ENCODE data around the gene SNUPN. TPM values are rescaled to one million over a fixed set of nuclear protein-coding genes. Genes with fewer than 3 reads are reported as not detected.

The SNUPN gene
- total and polyA plus RNA-seq, 2 of the 8 experiments (the other 6 are each of a cell fraction or from before 2014, with no cell fraction given): 13.3 to 28.2 TPM

GRCh38 chr15:75620058-75620820, 5.3 kb downstream of the SNUPN start:
- no peak overlapping the region for H2BK5ac ChIP-seq (ENCODE audit: low read depth, low read length)
- H3K79me2 ChIP-seq (ENCODE audit: control insufficient read depth in 1 of 2, insufficient read depth in 2 of 2, low read length in 2 of 2): no peaks in the 10 kb centered on the region
- WGBS, 2 experiments (ENCODE audit: extremely low coverage in 1 of 2, insufficient coverage in 1 of 2, insufficient read length in 1 of 2, insufficient replicate concordance in 2 of 2, low coverage in 1 of 2, low lambda C conversion rate in 2 of 2, missing lambda C conversion rate in 1 of 2): 75% methylated on average over 4 of the region's 4 CpGs; no CpG with 5 or more reads in 1 of the 2 experiments
- no peaks in the 10 kb centered on the region; the same call in 1 of the 2 replicates for H3K79me1 ChIP-seq (ENCODE audit: low read depth, low read length)
- H2AK5ac ChIP-seq (ENCODE audit: low read depth, low read length): no peak overlapping the region
- H3K4me2 ChIP-seq (ENCODE audit: insufficient read depth in 1 of 2, low read depth in 2 of 2, low read length in 2 of 2): no peak overlapping the region
- H3K4ac ChIP-seq (replicated peaks; ENCODE audit: insufficient read length, low read depth, low read length): no peak overlapping the region
- ChIA-PET POLR2A (ENCODE audit: partially characterized antibody) (interaction anchor here (0.5 to 2.0 kb wide), 4 partner anchors 9 to 285 kb away, joined by 3 to 6 read pairs (median 4); partner anchors contain the start of genes COMMD4 and IMP3), CTCF (ENCODE audit: partially characterized antibody) (interaction anchor here (0.6 to 2.8 kb wide), 10 partner anchors 12 to 152 kb away, joined by 3 to 13 read pairs (median 4); no protein-coding TSS in a partner anchor)
- no peak overlapping the region for H3K18ac ChIP-seq (ENCODE audit: extremely low read depth, low read length)
- H3K27ac ChIP-seq (ENCODE audit: low read depth, low read length): no peak overlapping the region
- peaks cover 1% of the 10 kb centered on the region for H3K23me2 ChIP-seq (ENCODE audit: low read depth, low read length)
- H2AFZ ChIP-seq (ENCODE audit: low read length): no peak overlapping the region
- H3K4me1 ChIP-seq (replicated peaks in 1 of 4; ENCODE audit: control insufficient read depth in 3 of 4, insufficient read depth in 4 of 4, low read length in 3 of 4): no peaks in the 10 kb centered on the region
- TF ChIP-seq CTCF (IDR thresholded peaks at IDR 0.05; ENCODE audit: control extremely low read depth in 1 of 3, insufficient read depth in 1 of 3, low read depth in 1 of 3, low read length in 3 of 3) (no peak), HDAC6 (IDR thresholded peaks at IDR 0.05; ENCODE audit: low read depth, low read length) (no peak), TCF12 (IDR thresholded peaks at IDR 0.05; ENCODE audit: low read depth, low read length) (no peak), RAD21 (IDR thresholded peaks at IDR 0.05 in 1 of 2, conservative IDR thresholded peaks at IDR 0.05 in 1 of 2; ENCODE audit: low read depth in 2 of 2, low read length in 2 of 2) (no peak), GTF2F1 (IDR thresholded peaks at IDR 0.05; ENCODE audit: borderline replicate concordance, low read depth, low read length) (no peak)
- no peak for FAIRE-seq
- peaks cover 6 to 27% (median 16%) of the 10 kb centered on the region in 4 experiments for H3K36me3 ChIP-seq (ENCODE audit: control insufficient read depth in 2 of 4, insufficient read depth in 4 of 4, low read length in 3 of 4)
- no peak overlapping the region for H4K8ac ChIP-seq (ENCODE audit: extremely low read depth, insufficient read depth, low read length)
- H3K4me3 ChIP-seq (ENCODE audit: extremely low read depth in 1 of 4, insufficient read depth in 2 of 4, low read depth in 3 of 4, low read length in 4 of 4): no peak overlapping the region
- H3K9me3 ChIP-seq (ENCODE audit: insufficient read depth in 2 of 2, low read depth in 1 of 2, low read length in 1 of 2): no peaks in the 10 kb centered on the region
- no peak for DNase-seq (ENCODE audit: low read depth in 1 of 2, low spot score in 2 of 2)
- H3K9ac ChIP-seq (replicated peaks in 1 of 4; ENCODE audit: extremely low read depth in 1 of 4, low read depth in 3 of 4, low read length in 3 of 4): no peak overlapping the region
- H3K23ac ChIP-seq (ENCODE audit: insufficient read length): no peak overlapping the region
- no peak overlapping the region for H4K91ac ChIP-seq (replicated peaks; ENCODE audit: insufficient read length, low read length)
- H4K5ac ChIP-seq (ENCODE audit: insufficient read length, low read depth, low read length): no peak overlapping the region
- no peak overlapping the region for H2BK12ac ChIP-seq (ENCODE audit: low read depth, low read length)
- no peaks in the 10 kb centered on the region for H4K20me1 ChIP-seq (replicated peaks in 1 of 2; ENCODE audit: control insufficient read depth in 1 of 2, insufficient read depth in 2 of 2, low read length in 2 of 2)
- no peak overlapping the region for H2BK20ac ChIP-seq (ENCODE audit: low read length)
- no peaks in the 10 kb centered on the region for H3K27me3 ChIP-seq (replicated peaks in 1 of 4; ENCODE audit: control insufficient read depth in 3 of 4, extremely low read depth in 1 of 4, insufficient read depth in 3 of 4, low read length in 3 of 4)
- no peak overlapping the region for H3K14ac ChIP-seq (ENCODE audit: insufficient read length)
- H3K56ac ChIP-seq (replicated peaks; ENCODE audit: insufficient read length, low read depth, low read length): no peak overlapping the region
- H2BK15ac ChIP-seq (ENCODE audit: low read length): no peak overlapping the region
- no peak overlapping the region for H2BK120ac ChIP-seq (replicated peaks; ENCODE audit: low read depth, low read length)

Data from H1 (cell line).